ENCODE results near the gene ANKRD33B. TPM values are rescaled to one million over a fixed set of nuclear protein-coding genes. Genes with fewer than 3 reads are reported as not detected.

Gene ANKRD33B
- total RNA-seq, result 2.1 TPM in 2 replicates

GRCh38 chr5:10563945-10564837 lies at the start of gene ANKRD33B:
TSS of gene ANKRD33B (plus strand) at chr5:10564070. CDS start at chr5:10564468, 398 bp downstream.
- peak in 1 of 2 donors; percentile 79 for DNase-seq (ENCODE audit: low read depth in 2 of 2)

DNA sequence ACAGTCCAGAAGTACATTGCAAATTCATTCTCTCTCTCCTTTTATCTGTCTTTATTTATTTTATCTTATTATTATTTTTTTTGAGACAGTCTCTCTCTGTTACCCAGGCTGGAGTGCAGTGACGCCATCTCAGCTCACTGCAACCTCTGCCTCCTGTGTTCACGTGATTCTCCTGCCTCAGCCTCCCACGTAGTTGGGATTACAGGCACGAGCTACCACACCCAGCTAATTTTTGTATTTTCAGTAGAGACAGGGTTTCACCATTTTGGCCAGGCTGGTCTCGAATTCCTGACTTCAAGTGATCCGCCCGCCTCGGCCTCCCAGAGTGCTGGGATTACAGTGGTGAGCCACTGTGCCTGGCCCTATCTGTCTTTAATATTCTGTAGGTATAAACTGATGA lies 49.3 kb upstream of the ANKRD33B start:
- DNase-seq (ENCODE audit: low read depth in 2 of 2), result peak in 1 of 2 donors; percentile 6

GRCh38 chr5:10515492-10515891 lies 48.4 kb upstream of the ANKRD33B start:
- no peak for DNase-seq (ENCODE audit: low read depth in 2 of 2)

DNA sequence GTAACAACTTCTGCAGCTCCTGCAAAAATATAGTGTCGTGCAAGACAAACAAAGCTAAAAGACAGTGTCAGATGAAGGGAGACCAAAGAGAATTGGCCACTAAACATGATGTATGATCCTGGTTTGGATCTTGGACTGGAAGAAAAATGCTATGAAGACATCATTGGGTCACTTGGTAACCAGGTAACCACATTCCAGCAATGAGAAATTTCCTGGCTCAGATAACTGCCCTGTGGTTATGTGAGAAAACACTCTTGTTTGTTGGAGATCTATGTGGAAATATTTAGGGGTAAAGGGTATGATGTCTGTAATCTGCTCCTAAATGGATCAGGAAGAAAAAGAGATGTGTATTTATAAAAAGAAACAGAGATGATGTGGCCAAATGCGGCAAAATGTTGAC lies 45.5 kb upstream of the ANKRD33B start:
- peak; percentile 19 to 20 for DNase-seq (ENCODE audit: low read depth in 2 of 2)

DNA sequence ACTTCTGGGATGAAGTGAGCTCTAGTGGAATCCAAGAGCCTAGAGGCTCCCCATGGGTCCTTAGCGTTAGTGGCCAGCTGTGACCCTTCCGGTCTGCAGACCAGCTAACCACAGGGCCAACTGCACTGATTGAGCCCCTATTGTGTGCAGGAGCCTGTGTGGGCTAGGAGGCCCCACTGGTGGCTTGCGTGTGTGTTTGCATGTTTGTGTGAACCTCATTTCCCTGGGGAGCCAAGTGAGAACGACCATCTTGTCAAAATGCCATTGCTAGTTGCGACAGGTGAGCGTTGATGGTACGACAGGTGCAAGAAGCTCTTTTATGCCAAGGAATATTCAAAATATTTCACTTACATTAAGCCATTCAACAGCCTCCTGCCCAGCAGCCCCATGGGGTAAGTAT lies 44.1 kb upstream of the ANKRD33B start:
- DNase-seq (ENCODE audit: low read depth in 2 of 2), result no peak

GRCh38 chr5:10520706-10521105 lies 43.2 kb upstream of the ANKRD33B start:
- DNase-seq (ENCODE audit: low read depth in 2 of 2), result no peak

GRCh38 chr5:10521466-10522223 lies 42.2 kb upstream of the ANKRD33B start:
- DNase-seq (ENCODE audit: low read depth in 2 of 2), result no peak

GRCh38 chr5:10522224-10522611 lies 41.7 kb upstream of the ANKRD33B start:
- DNase-seq (ENCODE audit: low read depth in 2 of 2), result no peak

DNA sequence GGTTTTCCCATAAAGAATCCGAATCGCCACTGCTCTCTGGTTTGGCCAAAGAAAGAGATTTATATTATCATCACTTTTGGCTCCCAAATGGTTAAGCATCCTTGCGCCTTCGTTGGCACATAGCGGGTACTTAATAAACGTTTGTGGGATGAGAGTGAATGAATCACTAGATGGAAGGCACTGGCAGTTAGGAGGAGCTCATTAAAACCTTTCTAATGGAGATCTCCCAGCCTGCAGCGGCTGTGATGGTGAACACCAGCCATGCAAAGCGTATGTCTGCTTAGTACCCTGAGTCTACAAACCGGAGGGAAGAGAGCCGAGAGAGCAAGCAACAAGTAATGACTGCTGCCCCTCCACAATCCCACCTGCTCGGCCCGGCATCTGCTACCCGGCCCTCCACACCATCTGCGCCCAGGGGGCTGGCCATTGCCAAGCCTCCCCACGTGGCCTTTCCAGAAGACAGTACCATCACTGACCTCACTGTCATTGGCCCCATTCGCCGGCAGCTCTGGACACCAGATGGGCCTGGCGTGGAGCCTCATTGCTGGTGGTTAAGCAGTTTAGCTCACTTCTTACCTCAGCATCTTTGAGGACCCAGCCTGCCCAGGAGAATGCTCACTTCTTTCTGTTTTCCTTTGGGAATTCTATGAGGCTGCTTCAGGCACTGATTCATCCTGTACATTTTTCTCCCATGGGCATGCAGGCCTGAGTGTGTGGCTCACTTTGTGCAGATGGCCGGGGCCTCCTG lies 39.3 kb upstream of the ANKRD33B start:
- no peak for DNase-seq (ENCODE audit: low read depth in 2 of 2)

DNA sequence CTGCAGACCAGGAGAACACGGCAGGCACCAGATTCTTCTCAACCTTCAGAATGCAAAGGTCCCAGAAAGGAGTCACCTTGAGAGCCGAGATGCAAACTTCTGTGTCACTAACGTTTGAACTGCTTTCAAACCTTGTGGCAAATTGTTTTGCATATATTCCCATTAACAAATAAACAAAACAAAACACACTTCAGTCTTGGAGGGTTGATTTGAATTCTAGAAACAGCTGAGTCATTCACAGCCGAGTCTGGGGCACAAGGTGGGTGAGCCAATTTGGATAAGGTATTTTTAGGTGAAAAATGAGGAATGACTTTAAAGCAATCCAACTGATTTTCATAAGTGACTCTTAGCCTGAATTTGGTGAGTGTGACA lies 38.8 kb upstream of the ANKRD33B start:
- no peak for DNase-seq (ENCODE audit: low read depth in 2 of 2)

- no peak for DNase-seq (ENCODE audit: low read depth in 2 of 2)
Measured at GRCh38 chr5:10527281-10527950, 36.5 kb upstream of the ANKRD33B start.

- no peak for DNase-seq (ENCODE audit: low read depth in 2 of 2)
Measured at GRCh38 chr5:10528056-10528816, 35.6 kb upstream of the ANKRD33B start.

GRCh38 chr5:10528827-10529226 lies 35.0 kb upstream of the ANKRD33B start:
- no peak for DNase-seq (ENCODE audit: low read depth in 2 of 2)

DNA sequence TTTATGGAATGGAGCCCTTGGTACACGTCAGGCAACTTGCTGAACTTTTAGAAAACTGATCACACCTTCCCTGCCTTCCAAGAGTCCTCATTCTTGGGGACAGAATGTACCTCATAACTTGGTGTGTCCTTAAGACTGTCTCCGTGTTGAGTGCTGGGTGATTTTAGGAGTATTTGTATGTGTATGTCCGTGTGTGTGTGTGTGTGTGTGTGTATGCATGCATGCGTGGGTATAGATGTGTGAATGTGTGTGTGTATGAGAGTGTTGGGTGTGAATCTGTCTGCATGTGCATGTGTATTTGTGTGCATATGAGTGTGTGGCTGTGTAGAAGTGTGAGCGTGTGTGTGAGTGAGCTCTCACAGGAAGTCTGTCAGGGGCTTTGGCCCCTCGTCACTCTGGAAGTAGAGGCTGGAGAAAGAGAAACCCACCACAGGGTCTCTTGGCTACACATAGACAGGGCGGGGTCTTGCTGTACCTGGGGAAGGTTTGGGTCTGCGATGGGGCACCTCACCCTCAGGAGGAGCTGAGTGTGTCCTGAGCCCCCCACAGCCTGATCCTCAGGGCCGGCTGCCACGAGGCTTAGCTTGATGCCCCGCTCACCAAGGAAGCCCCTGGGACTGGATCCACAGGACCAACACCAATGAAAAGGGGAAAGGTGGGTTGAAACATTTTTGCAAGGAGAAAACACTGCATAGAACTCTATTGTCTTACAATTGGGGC lies 33.1 kb upstream of the ANKRD33B start:
- DNase-seq (ENCODE audit: low read depth in 2 of 2), result no peak

DNA sequence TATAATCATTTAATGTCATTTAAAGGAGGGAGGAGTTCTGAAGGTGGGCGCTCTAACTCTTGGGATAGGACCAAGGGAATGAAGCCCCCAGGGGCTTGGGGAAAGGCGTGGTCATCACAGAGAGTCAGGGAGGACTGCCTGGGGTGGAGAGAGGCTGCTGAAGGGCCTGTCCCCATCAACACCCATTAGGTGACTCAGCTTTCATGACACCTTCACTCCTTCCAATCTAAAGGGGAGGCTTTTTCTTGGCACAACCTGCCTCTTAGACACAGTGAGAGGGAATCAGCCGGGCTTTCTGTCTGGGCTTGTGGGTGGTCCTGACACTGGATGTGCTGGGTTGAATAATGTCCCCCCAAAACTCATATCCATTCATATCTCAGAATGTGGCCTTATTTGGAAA lies 31.4 kb upstream of the ANKRD33B start:
- DNase-seq (ENCODE audit: low read depth in 2 of 2), result no peak

GRCh38 chr5:10533226-10533625 lies 30.6 kb upstream of the ANKRD33B start:
- no peak for DNase-seq (ENCODE audit: low read depth in 2 of 2)

DNA sequence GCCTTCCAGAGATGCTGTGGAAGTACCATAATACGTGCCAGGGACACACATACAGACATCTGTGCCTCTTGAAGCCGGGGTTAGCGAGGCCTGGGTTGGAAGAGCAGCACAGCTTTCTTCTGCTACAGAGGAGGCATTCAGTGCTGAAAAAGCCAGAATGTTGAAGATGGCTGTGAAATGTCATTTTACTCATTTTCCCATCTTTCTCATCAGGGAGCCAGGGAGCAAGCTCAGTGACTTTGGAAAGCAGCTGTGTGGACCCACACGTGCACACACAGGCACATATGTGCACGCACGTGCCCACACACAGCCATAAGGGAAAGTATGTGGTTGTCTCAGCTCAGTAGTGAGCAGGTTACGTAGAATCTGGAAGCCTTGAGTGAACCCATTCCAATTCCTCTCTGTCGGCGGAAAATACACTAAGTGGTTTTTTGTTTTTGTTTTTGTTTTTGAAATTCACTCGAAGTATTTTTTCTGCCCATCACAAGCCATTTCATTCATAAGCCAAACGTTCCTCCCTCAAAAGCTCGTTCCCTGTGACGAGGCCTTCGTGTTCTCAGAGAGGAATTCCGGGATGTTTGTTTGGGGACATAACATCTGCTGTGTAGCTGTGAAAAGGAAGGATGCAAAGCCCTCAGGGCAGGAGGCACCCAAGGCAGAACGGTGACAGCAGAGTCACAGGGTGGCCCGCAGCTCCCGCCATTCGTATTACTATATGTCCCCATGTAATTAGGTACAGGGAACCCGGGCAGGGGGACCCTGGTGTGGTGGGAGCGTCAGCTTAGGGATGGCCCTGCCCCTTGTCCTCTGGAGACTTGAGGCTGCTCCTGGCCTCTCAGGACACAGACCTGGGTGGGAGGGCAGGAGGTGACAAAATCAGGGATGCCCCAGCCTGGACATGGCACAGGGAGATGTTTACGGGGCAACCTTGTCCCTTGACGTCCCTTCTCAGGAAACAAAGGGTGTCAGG lies 29.0 kb upstream of the ANKRD33B start:
- DNase-seq (ENCODE audit: low read depth in 2 of 2), result no peak

DNA sequence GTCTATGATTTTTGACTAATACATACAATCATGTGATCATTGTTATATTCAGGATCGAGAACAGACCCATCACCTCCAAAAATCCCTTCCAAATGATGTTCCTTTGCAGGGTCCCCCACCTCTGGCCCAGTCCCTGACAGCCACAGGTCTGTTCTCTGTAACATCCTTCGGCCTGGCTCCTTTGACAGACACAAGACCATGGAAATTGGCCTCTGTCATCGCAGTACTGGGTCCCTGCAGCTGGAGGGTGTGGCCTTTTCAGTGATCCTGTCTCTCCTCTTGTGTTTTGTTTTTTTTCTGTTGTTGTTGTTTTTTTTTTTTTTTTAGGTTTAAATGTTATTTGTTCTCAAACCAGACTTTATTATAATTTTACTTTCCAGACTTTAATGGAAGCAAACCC lies 27.4 kb upstream of the ANKRD33B start:
- DNase-seq (ENCODE audit: low read depth in 2 of 2), result no peak
